GM18870 (cell line): ENCODE measurements around the gene GLT1D1.

Experiments used
- ATAC-seq: cut with Tn5 transposase; IDR thresholded peaks from one replicate; pipeline ENCODE4 v1.9.1; 2021; ENCODE audit warnings: moderate library complexity; ENCODE audit not compliant: unreplicated experiment

The GLT1D1 gene

GRCh38 chr12:128852026-128852698 lies 1.1 kb upstream of the GLT1D1 start:
- no peak for ATAC-seq

GRCh38 chr12:128853600-128854197 lies 421 bp downstream of the GLT1D1 start:
- no peak for ATAC-seq

- ATAC-seq, result no peak
Measured at GRCh38 chr12:128856035-128856790, 2.9 kb downstream of the GLT1D1 start.

- ATAC-seq, result no peak
Measured at GRCh38 chr12:128856791-128857078, 3.5 kb downstream of the GLT1D1 start.

- ATAC-seq, result no peak
Measured at GRCh38 chr12:128857133-128857763, 4.0 kb downstream of the GLT1D1 start.

GRCh38 chr12:128859311-128859710 lies 6.0 kb downstream of the GLT1D1 start:
- ATAC-seq, result no peak

- ATAC-seq, result no peak
Measured at GRCh38 chr12:128861226-128862016, 8.1 kb downstream of the GLT1D1 start.

GRCh38 chr12:128863957-128864356 lies 10.7 kb downstream of the GLT1D1 start:
- ATAC-seq, result no peak

GRCh38 chr12:128864516-128865186 lies 11.4 kb downstream of the GLT1D1 start:
- ATAC-seq, result no peak

- no peak for ATAC-seq
Measured at GRCh38 chr12:128867466-128867865, 14.2 kb downstream of the GLT1D1 start.

GRCh38 chr12:128871516-128871892 lies 18.2 kb downstream of the GLT1D1 start:
- ATAC-seq, result no peak

GRCh38 chr12:128872303-128872702 lies 19.0 kb downstream of the GLT1D1 start:
- ATAC-seq, result no peak

GRCh38 chr12:128876559-128876958 lies 23.3 kb downstream of the GLT1D1 start:
- no peak for ATAC-seq

- ATAC-seq, result no peak
Measured at GRCh38 chr12:128879898-128880764, 26.9 kb downstream of the GLT1D1 start.

GRCh38 chr12:128891856-128892255 lies 38.6 kb downstream of the GLT1D1 start:
- ATAC-seq, result no peak

- ATAC-seq, result no peak
Measured at GRCh38 chr12:128903236-128903635, 50.0 kb downstream of the GLT1D1 start.

GRCh38 chr12:128905003-128905544 lies 51.8 kb downstream of the GLT1D1 start:
- no peak for ATAC-seq

GRCh38 chr12:128906485-128907137 lies 53.3 kb downstream of the GLT1D1 start:
- ATAC-seq, result no peak

- no peak for ATAC-seq
Measured at GRCh38 chr12:128908254-128908653, 55.0 kb downstream of the GLT1D1 start.
